Hematopoietic multipotent progenitor cell treated with erythropoietin and hydrocortisone succinate and interleukin-3 and kit ligand, for 6 days (in vitro differentiated cells): Measurements from ENCODE around the gene GABRG3.

Experiments used
- DNase-seq: peaks from one replicate; pipeline ENCODE4 v3.0.0-alpha.2; 2015

The GABRG3 gene

GRCh38 chr15:27535445-27536129, 564.6 kb downstream of the GABRG3 start:
- DNase-seq: no peak

DNA sequence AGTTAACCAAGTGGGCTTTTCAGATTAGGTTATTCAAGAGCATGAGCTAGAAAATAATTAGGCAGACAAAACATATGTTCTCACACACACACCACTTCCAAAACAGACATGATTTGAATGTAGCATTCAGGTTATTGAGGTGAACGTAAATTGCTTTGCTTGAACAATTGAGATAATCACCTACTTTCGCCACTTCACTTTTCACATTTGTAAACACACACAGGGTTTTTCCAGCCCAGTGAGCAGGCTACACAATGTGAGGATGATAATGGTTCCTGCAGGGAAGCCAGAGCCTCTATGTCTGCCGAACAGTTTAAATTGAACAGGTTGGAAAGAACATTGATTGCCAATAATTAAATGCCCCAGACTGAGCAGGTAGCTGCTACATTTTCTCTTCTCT, 567.3 kb downstream of the GABRG3 start:
- no peak for DNase-seq

DNA sequence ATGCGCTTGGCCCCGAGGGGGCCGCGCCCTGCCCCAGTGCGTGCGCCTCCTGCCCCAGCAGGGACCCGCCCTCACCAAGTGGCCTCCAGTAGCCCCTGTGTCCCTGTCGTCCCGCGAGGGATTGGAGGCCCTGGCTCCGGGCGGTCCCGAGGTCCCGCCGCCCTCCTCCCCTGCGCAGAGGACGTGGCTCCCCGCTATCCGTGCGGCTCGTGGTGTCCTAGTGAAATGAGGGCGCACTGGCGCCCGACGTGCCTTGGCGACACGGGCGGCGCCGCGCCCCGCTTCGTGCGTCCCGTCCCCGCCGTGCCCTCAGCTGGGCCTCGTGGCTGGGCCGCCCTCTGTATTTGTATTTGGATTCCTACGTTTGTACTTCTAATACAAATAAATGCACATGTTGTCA, 570.6 kb downstream of the GABRG3 start:
- no peak for DNase-seq

DNA sequence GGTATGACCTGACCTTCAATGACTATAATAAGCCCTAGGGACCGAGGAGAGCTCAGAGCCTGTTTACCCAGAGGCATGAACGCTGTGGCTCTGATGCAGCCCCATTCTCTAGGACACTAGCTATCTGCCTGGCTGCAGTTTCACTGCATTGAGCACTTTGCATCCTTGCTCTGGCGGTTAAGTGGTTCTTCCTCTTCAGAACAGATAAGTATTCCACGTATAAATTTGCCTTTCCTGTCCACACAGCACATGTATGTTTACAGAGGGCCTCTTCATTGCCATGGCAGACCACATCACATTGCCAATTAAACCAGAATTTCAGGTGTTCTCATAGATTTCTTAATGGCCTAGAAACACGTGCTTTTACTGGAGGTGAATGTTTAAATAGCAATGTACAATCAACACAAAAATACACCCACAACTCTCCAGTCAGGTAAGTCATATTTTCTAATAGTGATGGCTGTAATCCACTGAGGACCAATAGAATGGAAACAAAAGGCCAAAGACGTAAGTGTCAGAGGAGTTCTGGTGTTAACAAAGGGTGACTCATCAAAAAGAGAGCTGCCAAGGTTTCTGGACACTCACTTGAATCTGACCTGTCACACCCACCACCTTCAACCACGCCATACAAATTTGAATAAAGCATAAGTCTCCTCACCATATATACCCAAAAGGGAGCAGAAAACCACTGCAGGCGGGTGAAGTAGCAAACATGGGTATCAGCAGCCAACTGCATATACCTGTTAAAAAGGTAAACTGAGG, 574.7 kb downstream of the GABRG3 start:
- no peak for DNase-seq

DNA sequence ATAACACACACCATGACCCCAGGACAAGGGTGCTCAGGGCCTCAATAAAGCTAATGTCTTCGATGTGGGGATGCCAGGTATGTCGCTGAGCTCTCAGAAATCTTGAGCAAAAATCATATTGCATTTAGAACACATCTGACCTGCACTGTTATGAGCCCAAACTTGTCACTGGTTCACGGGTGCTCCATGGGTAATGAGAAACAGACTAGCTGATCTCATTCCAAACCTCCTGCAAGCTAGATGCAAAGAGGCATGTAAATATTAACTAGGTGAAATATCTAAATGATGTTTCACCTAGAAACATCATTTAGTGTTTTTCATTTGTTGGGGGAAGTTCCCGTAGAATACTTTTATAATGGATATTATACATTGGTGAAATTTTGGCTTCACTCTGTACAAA, 578.8 kb downstream of the GABRG3 start:
- no peak for DNase-seq

DNA sequence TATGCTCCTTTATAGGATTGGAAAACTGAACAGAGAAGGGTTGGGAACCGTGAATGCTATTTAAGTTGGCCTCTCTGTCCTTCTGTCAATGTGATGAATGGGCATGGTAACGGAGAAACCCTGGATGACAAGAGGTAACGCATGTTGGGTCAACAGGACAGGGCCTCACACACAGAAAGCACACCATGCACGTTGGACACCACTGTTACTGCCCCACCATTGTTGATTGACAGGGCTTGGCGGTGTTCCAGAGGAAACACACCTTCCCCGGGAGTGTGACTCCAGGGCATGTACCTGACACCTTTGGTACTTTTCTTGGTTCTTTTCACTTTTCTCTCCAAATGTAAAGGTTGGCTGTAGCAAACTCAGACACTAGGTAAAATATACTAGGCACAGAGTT, 579.7 kb downstream of the GABRG3 start:
- no peak for DNase-seq

- no peak for DNase-seq
Measured at GRCh38 chr15:27561816-27562215, 590.8 kb downstream of the GABRG3 start.

- no peak for DNase-seq
Measured at GRCh38 chr15:27563765-27564370, 592.9 kb downstream of the GABRG3 start.

GRCh38 chr15:27564656-27565055, 593.7 kb downstream of the GABRG3 start:
- DNase-seq: no peak

DNA sequence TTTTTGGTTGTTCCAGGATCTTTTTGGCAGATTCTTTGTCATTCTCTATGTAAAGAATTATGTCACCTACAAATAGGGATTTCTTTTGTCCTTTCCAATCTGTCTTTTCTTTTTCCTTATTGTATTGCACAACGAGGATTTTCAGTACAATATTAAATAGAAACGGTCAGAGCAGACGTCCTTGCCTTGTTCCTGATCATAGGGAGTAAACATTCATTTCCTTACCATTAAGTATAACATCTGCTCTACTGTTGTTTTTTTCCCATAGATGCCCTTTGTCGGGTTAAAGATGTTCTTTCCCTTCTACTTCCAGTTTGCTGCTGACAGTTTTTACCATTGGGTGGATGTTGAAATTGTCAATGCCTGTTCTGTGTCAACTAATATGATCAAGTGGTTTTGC, 599.8 kb downstream of the GABRG3 start:
- DNase-seq: no peak

DNA sequence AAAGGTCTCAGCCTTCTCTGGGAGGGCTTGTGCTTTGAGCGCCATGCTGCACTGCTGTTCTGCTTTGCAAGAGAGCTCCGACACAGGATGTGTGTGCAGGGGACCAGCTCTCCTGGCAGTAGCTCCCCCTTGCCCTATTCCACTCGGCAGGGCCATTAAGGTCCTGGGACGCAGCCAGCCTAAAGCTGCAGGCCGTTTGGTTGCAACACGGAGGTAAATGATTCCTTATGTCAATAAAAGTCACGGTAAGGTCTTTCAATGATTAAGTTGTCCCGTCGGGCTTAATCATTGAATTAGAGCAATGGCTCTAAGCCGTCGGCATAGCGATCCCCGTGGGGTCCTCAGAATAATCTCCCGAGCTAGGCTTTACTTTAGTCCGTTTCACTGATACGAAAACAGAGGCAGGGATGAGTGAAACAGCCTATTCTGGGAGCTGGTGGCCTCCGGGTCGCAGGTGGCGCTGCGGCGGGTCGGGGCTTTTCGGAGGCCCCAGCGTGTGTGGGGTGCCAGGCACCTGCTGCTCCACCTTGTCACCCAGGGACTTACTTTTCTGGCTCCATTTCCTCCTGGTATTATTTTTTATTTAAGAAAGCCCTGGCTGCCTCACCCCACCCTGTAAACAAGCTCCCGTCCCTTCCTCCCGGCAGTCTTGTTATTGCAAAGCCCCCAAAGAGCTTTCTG, 603.0 kb downstream of the GABRG3 start:
- no peak for DNase-seq

GRCh38 chr15:27574541-27575054, 603.6 kb downstream of the GABRG3 start:
- DNase-seq: no peak

GRCh38 chr15:27575521-27575920, 604.5 kb downstream of the GABRG3 start:
- no peak for DNase-seq

DNA sequence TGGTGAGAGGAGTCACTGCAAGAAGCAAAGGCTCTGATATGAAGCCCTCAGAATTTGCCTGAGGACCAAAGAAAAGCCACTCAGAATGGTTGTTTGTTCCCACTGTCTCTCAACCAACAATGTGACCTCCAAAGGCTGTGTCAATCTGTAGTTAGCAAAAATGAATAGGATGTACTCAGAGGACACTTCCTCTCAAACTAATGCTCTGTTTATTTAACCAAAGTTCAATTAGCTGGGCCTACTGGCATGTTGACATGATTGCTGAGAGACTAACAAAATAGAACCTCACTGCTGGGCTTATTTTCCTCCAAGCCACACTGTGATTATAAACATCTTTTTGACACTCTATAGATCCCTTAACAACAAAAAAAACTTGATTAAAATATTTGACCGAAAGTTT, 605.6 kb downstream of the GABRG3 start:
- no peak for DNase-seq

GRCh38 chr15:27579738-27580137, 608.8 kb downstream of the GABRG3 start:
- DNase-seq: no peak

GRCh38 chr15:27582726-27583410, 611.9 kb downstream of the GABRG3 start:
- DNase-seq: no peak

GRCh38 chr15:27583651-27584050, 612.7 kb downstream of the GABRG3 start:
- no peak for DNase-seq

GRCh38 chr15:27585041-27585640, 614.2 kb downstream of the GABRG3 start:
- no peak for DNase-seq

GRCh38 chr15:27587810-27588209, 616.8 kb downstream of the GABRG3 start:
- no peak for DNase-seq

DNA sequence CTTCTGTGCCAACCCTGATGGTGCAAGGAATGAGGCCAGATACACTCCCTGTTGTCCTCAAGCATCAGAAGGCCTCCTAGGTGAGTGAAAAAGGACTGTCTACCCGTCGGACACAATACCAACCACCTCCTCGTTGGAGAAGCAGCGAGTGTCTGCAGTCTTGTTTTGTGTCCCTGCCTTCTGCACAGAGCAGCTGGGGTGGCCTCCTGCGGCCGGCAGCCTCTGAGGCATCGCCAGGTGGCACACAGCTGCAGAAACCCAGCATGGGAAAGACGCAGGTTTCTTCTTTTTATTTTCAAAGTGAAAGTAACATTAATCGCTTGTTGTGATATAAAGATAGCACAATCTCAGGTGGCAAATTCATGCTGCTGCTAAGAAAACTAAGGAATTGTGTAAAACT, 618.3 kb downstream of the GABRG3 start:
- DNase-seq: no peak

GRCh38 chr15:27589782-27590181, 618.8 kb downstream of the GABRG3 start:
- DNase-seq: no peak
